Measurements from ENCODE around the gene TRIM71. TPM values are rescaled to one million over a fixed set of nuclear protein-coding genes. Genes with fewer than 3 reads are reported as not detected.
A peak's percentile ranks its signal among the peaks of the same experiment; 100 is the strongest.
"Not testable (repeated sequence)": the region's sequence is repeated elsewhere in the genome, so short reads cannot be mapped to it uniquely, and the experiment has no call there.

Gene TRIM71
- total RNA-seq, 1 donor from 2014 or later, result not detected

DNA sequence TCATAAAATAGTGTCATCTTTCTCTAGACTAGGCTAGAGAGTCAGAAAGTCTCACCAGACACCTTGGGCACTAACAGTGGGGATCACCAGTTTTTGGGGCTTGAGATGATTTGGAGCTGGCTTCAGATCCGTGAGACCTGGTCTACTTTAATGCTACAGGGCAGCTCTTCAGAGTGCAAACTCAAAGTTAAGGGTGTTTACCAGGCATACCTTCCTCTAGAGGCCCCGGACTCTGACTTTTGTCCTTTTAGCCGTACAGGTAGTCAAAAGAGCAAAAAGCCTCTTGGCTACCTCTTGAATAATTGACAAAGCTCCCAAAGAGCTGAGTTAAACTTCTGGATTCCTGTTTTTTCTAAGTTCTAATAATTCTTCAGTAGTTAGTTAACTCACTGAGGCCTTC lies 92.2 kb downstream of the TRIM71 start:
- DNase-seq (ENCODE audit: low spot score), result no peak
- intact Hi-C loops (cut with DNase I), result no loop called here

DNA sequence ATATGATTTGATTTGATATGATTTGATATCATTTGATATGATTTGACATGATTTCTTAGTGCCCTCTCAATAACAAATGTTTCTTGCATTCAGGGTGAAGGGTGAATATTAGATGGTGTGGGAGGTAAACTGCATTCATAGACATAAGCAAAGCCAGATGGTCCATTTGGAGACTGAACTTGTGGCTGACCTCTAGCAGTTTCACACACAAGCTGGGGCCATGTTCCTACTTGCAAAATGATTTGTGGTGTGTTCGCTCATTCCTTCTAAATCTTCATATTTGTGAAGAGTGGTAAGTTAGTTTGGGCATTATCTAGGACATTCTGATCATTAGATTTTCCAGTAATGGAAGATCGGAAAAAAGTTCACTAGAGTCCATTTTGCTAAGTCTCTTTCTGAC lies 93.2 kb downstream of the TRIM71 start:
- no peak for DNase-seq (ENCODE audit: low spot score)
- intact Hi-C loops (cut with DNase I), result no loop called here

DNA sequence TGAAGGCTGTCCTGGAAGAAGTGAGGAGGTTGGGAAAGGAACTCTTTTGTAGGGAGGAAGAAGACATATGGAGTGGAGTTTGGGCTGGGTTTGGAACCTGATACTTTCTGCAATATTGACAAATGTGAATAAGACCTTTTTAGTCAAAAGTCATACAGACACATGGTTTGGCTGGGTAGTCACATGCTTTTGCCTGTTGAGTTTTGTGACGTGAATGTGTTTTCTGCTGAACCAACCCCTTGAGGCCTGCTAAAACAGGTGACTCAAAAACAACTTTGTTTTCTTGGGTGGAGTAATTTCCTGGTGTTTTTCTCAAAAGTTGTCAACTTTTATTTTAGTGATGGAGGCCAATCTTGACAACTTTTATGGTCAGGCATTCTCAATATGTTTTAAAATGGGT lies 94.2 kb downstream of the TRIM71 start:
- intact Hi-C loops (cut with DNase I), result no loop called here

DNA sequence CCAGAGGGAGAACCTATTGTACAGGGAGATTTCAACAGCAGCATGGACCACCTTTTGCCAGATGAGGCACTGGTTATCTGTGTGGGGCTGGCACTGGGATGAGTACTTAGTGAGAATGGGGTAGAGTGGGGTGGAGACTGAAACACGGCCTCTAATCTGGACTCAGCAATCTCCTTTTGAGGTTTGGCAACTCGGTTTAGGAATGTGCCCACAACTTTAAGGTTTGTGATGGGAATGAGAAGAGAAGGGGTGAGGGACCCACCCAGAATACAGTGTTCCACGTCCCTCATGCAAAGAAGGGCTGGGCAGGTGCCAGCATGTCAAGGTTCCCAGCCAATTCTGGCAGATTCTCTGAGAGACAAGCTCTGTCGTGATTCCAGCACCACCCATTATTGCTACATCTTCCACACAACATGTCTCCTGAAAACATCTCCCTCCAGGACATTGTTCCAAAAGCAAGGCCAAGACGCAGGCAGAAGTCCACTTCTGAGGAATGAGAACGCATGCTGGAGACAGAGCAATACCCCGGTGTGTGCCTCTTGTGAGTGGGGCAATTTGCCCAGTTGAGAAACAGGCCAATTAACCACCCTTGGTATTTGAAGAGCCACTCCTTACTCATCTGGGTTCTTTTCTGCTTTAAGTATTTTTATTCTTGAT lies 96.1 kb downstream of the TRIM71 start:
- intact Hi-C loops (cut with DNase I), result no loop called here
- no peak for DNase-seq (ENCODE audit: low spot score)

More for the DNA sequence above, 94.2 kb downstream of the TRIM71 start:
- DNase-seq (ENCODE audit: low spot score), result no peak

DNA sequence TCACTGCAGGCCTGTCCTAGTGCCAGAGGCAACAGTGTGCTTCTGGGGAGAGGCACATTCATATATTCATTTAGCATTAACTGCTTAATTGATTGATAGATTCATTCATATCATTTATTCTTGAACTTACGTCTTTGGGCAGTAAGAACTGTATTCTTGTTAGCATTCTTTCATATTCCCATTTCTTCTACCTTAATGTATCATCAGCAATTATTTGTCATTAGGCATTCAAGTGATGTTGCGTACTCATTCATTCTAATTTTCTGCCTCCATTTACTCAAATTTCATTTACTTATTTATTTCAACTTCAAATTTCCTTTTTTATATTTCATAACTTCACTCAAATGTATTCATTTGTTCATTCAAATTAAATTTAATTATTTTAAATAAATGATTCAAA lies 102.1 kb downstream of the TRIM71 start:
- DNase-seq (ENCODE audit: low spot score), result no peak
- intact Hi-C loops (cut with DNase I), result no loop called here

DNA sequence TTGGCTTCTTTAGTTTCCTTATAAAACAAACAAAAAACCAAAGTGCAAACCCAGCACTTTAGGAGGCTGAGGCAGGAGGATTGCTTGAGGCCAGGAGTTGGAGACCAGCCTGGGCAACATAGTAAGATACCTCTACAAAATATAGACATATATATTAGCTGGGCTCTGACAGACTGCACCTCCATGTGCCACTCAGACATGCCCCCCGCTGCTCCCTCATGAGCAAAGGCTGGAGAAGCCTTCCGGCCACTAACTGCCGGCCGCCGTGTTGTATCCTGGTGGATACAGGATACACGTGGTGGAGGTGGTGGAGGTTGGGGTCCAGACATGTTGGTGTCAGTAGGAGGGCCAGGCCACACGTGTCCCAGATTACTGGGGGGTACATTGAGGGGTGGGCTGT lies 104.3 kb downstream of the TRIM71 start:
- intact Hi-C loops (cut with DNase I), result no loop called here
- DNase-seq (ENCODE audit: low spot score), result peak; percentile 47

DNA sequence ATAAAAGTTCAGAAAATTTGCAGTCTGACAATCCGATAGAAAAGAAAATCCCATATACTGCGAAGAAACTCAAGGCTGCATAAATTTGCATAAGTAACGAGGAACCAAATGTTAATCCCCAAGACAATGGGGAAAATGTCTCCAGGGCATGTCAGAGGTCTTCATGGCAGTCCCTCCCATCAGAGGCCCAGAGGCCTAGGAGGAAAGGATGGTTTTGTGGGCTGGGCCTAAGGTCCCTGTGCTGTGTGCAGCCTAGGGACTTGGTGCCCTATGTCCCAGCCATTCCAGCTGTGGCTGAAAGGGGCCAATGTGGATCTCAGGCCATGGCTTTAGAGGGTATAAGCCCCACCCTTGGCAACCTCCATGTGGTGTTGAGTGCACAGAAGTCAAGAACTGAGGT lies 112.4 kb downstream of the TRIM71 start:
- DNase-seq (ENCODE audit: low spot score), result no peak
- intact Hi-C loops (cut with DNase I), result loop anchor here (5.0 kb wide), 1 partner anchor 198 kb away; no protein-coding TSS in a partner anchor

DNA sequence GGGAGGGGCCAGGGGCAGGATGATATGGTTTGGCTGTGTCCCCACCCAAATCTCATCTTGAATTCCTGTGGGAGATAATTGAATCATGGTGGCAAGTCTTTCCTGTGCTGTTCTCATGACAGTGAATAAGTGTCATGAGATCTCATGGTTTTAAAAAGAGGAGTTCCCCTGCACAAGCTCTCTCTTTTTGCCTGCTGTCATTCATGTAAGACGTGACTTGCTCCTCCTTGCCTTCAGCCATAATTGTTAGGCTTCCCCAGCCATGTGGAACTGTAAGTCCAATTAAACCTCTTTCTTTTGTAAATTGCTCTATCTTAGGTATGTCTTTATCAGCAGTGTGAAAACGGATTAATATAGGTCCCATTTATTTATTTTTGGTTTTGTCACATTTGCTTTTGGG lies 113.5 kb downstream of the TRIM71 start:
- not testable (repeated sequence) for DNase-seq (ENCODE audit: low spot score)
- intact Hi-C loops (cut with DNase I), result loop anchor here (5.0 kb wide), 1 partner anchor 199 kb away; no protein-coding TSS in a partner anchor

DNA sequence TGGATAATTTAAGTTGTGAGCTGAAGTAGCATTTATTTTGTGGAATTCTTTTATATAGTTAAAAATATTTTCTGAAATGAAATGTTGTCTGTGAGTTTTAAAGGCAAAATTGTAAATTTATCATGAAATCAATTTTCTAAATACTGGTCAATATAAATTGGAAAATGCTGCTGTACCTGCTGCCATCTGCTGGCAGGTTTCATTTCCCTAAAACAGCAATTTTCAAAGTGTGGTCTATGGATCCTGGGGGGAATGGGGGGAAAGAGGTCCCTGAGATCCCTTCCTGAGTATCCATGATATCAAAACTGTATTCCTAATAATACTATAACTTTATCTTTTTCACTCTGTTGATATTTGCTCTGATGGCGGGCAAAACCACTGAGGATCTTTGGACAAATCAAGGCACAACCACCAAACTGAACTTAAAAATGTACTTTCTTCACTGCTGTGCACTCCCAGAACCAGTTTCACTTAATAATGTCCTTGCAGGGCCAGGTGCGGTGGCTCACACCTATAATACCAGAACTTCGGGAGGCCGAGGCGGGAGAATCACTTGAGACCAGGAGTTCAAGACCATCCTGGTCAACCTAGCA lies 116.4 kb downstream of the TRIM71 start:
- intact Hi-C loops (cut with DNase I), result loop anchor here (5.0 kb wide), 1 partner anchor 202 kb away; no protein-coding TSS in a partner anchor
- peak; percentile 29 for DNase-seq (ENCODE audit: low spot score)

DNA sequence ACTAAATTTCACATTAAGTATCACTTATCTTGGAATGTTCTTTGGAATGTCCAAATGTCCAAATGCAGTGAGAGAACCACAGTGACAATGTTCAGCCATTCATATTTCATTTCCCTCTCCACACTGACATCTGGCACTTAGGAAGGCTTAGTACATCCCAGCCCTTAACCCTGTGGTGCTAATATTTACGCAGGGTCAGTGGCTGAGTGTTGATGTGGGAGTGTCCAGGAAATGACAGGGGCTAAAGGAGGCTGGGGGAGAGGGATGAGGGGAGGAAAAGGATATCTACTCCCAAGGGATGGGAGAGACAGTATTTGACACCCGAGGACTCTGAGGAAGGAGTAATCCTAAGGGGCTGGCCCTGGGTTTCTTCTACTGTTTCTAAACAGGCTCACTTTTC lies 119.5 kb downstream of the TRIM71 start:
- intact Hi-C loops (cut with DNase I), result no loop called here
- DNase-seq (ENCODE audit: low spot score), result peak; percentile 15

DNA sequence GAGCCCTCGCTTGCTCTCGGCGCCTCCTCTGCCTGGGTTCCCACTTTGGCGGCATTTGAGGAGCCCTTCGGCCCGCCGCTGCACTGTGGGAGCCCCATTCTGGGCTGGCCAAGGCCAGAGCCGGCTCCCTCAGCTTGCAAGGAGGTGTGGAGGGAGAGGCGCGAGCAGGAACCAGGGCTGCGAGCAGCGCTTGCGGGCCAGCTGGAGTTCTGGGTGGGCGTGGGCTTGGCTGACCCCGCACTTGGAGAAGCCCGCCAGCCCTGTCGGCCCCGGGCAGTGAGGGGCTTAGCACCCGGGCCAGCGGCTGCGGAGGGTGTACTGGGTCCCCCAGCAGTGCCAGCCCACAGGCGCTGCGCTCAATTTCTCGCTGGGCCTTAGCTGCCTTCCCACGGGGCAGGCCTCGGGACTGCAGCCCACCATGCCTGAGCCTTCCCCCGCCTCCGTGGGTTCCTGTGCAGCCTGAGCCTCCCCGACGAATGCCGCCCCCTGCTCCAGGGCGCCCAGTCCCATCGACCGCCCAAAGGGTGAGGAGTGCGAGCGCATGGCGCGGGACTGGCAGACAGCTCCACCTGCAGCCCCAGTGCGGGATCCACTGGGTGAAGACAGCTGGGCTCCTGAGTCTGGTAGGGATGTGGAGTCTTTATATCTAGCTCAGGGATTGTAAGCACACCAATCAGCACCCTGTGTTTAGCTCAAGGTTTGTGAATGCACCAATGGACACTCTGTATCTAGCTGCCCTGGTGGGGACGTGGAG lies 121.9 kb downstream of the TRIM71 start:
- intact Hi-C loops (cut with DNase I), result not testable (repeated sequence)
- DNase-seq (ENCODE audit: low spot score), result peak; percentile 47

DNA sequence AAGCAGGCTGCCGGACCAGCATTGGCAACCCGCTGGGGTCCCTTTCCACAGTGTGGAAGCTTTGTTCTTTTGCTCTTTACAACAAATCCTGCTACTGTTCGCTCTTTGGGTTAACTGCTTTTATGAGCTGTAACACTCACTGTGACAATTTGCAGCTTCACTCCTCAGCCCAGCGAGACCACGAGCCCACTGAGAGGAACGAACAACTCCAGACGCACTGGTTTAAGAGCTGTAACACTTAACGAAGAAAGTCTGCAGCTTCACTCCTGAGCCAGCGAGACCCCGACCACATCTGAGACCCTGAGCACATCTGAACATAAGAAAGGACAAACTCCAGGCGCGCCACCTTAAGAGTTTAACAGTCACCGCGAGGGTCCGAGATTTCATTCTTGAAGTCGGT lies 122.9 kb downstream of the TRIM71 start:
- intact Hi-C loops (cut with DNase I), result no loop called here

DNA sequence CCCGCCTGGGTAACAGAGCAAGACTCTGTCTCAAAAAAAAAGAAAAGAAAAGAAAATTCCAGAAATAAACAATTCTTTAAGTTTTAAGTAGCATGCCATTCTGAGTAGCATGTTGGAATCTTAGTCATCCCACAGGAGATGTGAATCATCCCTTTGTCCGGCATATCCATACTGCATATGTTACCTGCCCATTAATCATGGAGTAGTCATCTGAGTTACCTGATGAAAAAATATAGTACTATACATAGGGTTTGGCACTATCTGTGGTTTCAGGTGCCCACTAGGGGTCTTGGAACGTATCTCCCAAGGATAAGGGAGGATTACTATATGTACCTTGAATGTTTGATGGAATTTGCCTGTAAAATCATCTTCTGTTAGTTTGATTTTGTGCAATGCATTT lies 127.3 kb downstream of the TRIM71 start:
- intact Hi-C loops (cut with DNase I), result loop anchor here (5.0 kb wide), 2 partner anchors 127 to 427 kb away; no protein-coding TSS in a partner anchor
- DNase-seq (ENCODE audit: low spot score), result no peak

More for the DNA sequence above, 122.9 kb downstream of the TRIM71 start:
- DNase-seq (ENCODE audit: low spot score), result peak; percentile 53

DNA sequence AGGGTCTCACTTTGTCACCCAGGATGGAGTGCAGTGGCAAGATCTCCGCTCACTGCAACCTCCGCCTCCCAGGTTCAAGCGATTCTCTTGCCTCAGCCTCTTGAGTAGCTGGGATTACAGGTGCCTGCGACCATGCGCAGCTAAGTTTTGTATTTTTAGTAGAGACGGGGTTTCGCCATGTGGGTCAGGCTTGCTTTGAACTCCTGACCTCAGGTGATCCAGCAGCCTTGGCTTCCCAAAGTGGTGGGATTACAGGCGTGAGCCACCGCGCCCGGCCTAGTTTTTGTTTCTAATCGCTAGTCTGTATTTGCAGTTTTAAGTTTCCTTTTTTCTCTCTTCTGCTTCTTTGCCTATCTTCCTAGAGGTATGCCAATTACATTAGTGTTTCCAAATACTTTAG lies 127.8 kb downstream of the TRIM71 start:
- DNase-seq (ENCODE audit: low spot score), result peak; percentile 17
- intact Hi-C loops (cut with DNase I), result loop anchor here (5.0 kb wide), 2 partner anchors 127 to 427 kb away; no protein-coding TSS in a partner anchor

DNA sequence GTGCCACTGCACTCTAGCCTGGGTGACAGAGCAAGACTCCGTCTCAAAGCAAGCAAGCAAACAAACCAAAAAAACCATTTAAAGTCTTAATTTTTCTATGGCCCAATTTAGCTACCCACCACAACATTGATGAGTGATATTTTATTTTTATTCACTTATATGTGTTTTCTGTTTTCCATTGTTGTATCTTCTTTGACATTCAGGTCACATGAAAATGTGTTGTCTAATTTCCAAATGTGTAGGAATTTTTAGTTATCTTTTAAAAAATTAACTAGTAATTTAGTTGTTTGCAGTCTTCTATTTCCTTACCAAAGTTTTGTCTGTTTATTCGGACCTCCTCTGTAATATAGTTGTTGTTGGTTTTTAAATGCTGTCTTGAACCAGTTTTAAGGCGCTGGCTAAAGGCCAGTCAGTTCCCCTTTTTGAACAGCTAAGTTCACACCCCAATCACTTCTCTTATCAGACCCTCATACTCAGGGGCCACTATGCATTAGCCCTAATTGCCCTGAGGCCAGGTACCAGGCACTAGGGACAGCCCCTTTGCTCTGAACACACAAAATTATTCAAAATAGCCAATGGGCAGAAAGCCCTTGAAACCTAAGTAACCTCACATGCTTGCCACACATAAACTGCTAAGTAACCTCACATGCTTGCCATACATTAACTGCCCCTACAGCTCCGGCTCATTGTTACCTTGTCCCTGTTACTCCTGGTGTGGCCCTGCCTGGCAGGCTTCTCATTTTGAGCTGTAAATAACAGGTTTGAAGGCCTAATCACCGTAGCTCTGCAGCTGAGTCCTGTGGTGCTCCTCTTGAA lies 129.4 kb downstream of the TRIM71 start:
- intact Hi-C loops (cut with DNase I), result loop anchor here (5.0 kb wide), 2 partner anchors 125 to 425 kb away; no protein-coding TSS in a partner anchor
- DNase-seq (ENCODE audit: low spot score), result no peak

Other genes starting within 250 kb of the TRIM71 start
- 56.8 TPM for gene DYNC1LI1, start 247.1 kb upstream of the TRIM71 start, total RNA-seq
- 13.2 TPM for gene CNOT10, start 132.8 kb upstream of the TRIM71 start, total RNA-seq
- not detected for gene CCR4, start 133.6 kb downstream of the TRIM71 start, total RNA-seq